Immature natural killer cell (primary cell): ENCODE measurements around the gene NKD2. TPM values are rescaled to one million over a fixed set of nuclear protein-coding genes. Genes with fewer than 3 reads are reported as not detected.

ENCODE experiments used
- DNase-seq, 3 donors: peaks; one replicate each; pipeline ENCODE4 v3.0.0; 2022; ENCODE audit warnings: mixed read lengths in 1 of 3
- H3K27ac Mint-ChIP-seq, 6 donors: one replicate each; pipeline ENCODE4 v1.8.0; 2020; ENCODE audit warnings: mixed read lengths in 6 of 6, mild to moderate bottlenecking in 5 of 6, inconsistent platforms in 4 of 6, moderate library complexity in 3 of 6
- H3K27me3 Mint-ChIP-seq, 3 donors: one replicate each; pipeline ENCODE4 v1.8.0; 2020 to 2021; ENCODE audit warnings: low read depth in 3 of 3, mild to moderate bottlenecking in 3 of 3, mixed read lengths in 3 of 3, moderate library complexity in 3 of 3, inconsistent platforms in 1 of 3
- H3K36me3 Mint-ChIP-seq, 3 donors: one replicate each; pipeline ENCODE4 v1.8.0; 2020; ENCODE audit warnings: mixed read lengths in 3 of 3, inconsistent platforms in 2 of 3, mild to moderate bottlenecking in 2 of 3
- H3K4me1 Mint-ChIP-seq, 2 donors: one replicate each; pipeline ENCODE4 v1.8.0; 2020; ENCODE audit warnings: inconsistent platforms in 2 of 2, mild to moderate bottlenecking in 2 of 2, mixed read lengths in 2 of 2, moderate library complexity in 1 of 2
- H3K4me3 Mint-ChIP-seq, 5 donors: one replicate each; pipeline ENCODE4 v1.8.0; 2020; ENCODE audit warnings: mild to moderate bottlenecking in 5 of 5, mixed read lengths in 5 of 5, inconsistent platforms in 3 of 5, moderate library complexity in 3 of 5
- H3K9me3 Mint-ChIP-seq, 6 donors: one replicate each; pipeline ENCODE4 v1.8.0; 2020; ENCODE audit warnings: mild to moderate bottlenecking in 6 of 6, mixed read lengths in 6 of 6, inconsistent platforms in 4 of 6, moderate library complexity in 3 of 6
- polyA plus RNA-seq, 3 donors: library from polyadenylated mRNA; unstranded; fragments of 300-500 nt; fragmentation: Illumina TruSeq; gene quantifications; one replicate each; pipeline ENCODE4 v1.2.3, GENCODE V29; 2021

Gene NKD2
- polyA plus RNA-seq, 3 donors from 2014 or later, result not detected

DNA sequence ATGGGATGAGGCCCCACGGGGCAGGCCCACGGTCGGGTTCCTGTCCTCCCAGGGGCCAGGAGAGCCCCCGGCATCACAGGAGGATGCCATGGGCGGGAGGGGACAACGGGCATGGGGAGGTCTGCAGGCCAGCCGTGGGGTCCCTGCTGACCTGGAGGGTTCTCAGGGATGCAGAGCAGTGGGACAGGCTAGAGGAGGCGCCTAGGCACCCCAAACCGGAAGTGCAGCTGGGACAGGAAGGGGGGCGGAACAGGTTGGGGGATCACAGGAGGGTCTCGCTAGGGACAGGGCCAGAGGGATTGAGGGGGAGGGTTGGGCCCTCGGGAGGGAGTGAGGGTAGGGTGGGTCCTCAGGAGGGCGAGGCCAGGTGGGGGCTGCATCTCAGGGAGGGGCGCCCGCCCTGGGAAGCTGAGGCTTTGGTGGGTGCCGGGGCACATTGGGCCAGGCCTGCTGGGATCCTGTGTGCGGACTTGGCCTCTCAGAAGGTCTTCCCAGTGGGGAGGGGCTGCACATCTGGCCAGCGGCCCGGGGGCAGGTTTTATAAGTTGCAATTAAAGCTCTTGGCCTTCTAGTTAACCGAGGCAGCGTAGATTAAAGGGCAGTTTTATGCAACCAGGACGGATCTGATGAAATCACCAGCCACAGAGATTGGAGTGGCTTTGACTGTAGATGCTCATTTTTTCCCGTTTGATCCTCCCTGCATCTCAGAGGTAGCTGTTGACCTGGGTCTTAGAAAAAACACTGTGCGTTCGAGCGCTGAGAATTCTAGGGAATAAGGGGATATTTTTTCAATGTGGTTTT is 20.1 kb downstream of the NKD2 start:
- DNase-seq, result no peak
- H3K9me3 Mint-ChIP-seq, result no peaks in the 10 kb centered on the region

DNA sequence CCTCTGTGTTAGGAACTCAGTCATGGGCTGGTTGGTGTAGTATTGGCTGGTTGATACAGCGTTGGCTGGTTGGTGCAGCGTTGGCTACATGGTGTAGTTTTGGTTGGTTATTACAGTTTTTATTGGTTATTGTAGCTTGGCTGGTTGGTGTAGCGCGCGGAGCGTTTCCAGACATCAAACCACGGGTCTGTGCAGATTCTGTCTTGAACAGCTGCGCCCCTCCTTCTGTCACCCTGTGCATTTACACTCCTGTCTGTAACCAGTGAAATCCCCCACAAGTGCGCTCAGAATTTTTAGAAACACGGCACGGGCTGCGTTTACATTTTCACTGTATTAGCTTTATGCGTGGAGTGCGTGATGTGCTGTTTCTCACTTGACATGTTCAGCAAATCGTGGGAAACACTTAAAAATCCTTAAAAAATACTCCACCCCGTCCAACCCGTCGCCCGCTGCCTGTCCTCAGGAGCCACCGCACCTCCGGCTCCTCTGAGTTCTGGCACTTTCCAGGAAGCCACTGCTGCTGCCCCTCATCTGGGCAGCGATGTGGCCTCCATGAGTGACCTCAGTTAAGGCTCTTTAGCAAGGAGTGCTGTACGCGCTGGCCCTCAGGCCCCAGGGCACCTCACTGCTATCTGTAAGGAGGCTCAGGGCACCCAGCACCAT is 20.8 kb downstream of the NKD2 start:
- H3K27ac Mint-ChIP-seq, result no peak overlapping the region
- no peaks in the 10 kb centered on the region for H3K4me1 Mint-ChIP-seq
- no peak for DNase-seq
- H3K36me3 Mint-ChIP-seq, result no peaks in the 10 kb centered on the region
- H3K27me3 Mint-ChIP-seq, result peaks cover 0 to 2% (median 2%) of the 10 kb centered on the region in 3 donors
- no peaks in the 10 kb centered on the region for H3K9me3 Mint-ChIP-seq
- no peak overlapping the region for H3K4me3 Mint-ChIP-seq

More for the DNA sequence above, 20.1 kb downstream of the NKD2 start:
- no peaks in the 10 kb centered on the region for H3K4me1 Mint-ChIP-seq
- H3K27ac Mint-ChIP-seq, result no peak overlapping the region
- no peaks in the 10 kb centered on the region for H3K36me3 Mint-ChIP-seq
- no peak overlapping the region for H3K4me3 Mint-ChIP-seq
- H3K27me3 Mint-ChIP-seq, result peaks cover 0 to 2% (median 2%) of the 10 kb centered on the region in 3 donors

DNA sequence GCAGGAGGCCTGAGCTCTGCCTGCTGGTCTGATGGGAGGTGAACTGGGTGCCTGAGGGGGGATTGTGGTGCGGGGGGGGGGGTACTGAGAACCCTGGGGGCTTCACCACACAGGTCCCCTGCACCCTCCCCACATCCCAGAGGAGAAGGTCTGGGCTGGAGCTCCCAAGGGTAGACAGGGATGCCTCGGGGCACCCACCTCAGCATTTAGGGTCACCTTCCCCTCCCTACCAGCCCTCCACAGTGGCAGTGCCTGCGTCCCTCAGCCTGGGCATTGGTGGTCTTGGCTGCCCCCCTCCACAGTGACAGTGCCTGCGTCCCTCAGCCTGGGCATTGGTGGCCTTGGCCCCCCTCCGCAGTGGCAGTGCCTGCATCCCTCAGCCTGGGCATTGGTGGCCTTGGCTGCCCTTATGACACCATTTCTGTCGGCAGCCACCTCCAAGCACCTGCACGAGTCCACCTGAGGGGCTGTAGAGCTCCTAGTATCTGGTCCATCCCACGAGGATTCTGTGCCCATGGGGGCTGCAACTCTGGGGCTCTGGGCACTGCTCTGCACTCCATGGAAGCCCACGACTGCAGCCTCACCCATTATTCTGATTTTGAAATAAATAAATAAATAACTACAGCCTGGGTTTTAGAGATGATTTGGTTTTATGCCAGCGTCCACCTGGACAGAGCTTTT is 21.5 kb downstream of the NKD2 start:
- H3K27ac Mint-ChIP-seq, result no peak overlapping the region
- peaks cover 0 to 2% (median 2%) of the 10 kb centered on the region in 3 donors for H3K27me3 Mint-ChIP-seq

DNA sequence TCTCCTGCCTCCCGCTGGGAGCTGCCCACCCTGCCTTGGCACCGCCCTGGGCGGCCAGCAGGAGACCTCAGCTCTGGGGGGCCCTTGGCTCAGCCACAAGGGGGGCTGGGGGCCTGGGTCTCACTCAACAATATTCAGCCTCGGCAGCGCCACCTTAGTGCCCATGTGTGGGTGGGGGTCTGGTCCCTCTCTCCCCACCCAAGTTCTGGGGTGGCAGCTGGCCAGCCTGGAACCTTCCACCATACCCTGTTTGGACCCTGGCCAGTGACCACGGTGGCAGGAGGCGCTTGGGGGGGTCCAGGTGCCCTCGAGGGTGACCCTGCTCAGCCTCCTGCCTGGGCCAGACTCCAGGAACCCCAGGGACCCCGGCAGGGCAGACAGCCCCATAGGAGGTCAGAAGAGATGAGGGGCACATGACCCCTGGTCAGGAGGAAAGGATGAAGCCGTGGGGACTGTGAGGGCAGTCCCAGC is 22.2 kb downstream of the NKD2 start:
- no peaks in the 10 kb centered on the region for H3K9me3 Mint-ChIP-seq
- no peak overlapping the region for H3K27ac Mint-ChIP-seq
- H3K4me1 Mint-ChIP-seq, result no peaks in the 10 kb centered on the region
- no peaks in the 10 kb centered on the region for H3K36me3 Mint-ChIP-seq
- no peak for DNase-seq
- H3K27me3 Mint-ChIP-seq, result peaks cover 0 to 2% (median 2%) of the 10 kb centered on the region in 3 donors
- no peak overlapping the region for H3K4me3 Mint-ChIP-seq

More for the DNA sequence above, 21.5 kb downstream of the NKD2 start:
- Mint-ChIP-seq H3K4me3 (no peak overlapping the region), H3K9me3 (no peaks in the 10 kb centered on the region), H3K4me1 (no peaks in the 10 kb centered on the region), H3K36me3 (no peaks in the 10 kb centered on the region)
- no peak for DNase-seq

DNA sequence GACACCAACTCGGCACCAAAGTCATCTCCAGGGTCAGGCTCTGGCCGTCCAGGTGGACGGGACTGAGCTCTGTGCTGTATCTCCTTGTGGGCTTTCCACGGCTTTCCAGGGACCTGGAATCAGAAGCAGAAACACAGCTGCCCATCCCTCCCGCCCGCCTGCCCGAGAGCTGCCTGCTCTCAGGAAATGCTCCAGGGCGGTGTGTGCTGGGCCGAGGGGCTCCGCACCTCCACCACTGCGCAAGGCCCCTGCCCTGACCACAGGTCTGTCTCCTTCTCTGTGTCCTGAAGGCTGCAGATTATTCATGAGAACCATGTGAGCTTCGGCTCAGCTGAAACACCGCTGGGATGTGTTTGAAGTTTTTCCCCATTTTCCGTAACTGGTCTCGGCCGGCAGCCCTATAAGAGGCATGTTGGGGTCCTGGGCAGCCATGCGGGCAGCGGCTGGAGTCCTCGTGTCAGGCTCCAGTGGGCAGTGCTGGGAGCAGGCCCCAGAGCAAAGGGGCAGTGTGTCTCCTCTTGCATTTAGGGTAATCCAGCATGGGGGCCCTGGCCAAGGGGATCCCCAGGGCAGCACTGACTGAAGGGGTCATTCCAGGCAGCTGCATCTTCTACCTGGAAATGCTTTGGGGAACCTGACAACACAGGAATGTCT is 22.8 kb downstream of the NKD2 start:
- Mint-ChIP-seq H3K36me3 (no peaks in the 10 kb centered on the region), H3K27me3 (peaks cover 0 to 2% (median 2%) of the 10 kb centered on the region in 3 donors), H3K4me3 (no peak overlapping the region), H3K4me1 (no peaks in the 10 kb centered on the region), H3K27ac (no peak overlapping the region), H3K9me3 (no peaks in the 10 kb centered on the region)
- no peak for DNase-seq

DNA sequence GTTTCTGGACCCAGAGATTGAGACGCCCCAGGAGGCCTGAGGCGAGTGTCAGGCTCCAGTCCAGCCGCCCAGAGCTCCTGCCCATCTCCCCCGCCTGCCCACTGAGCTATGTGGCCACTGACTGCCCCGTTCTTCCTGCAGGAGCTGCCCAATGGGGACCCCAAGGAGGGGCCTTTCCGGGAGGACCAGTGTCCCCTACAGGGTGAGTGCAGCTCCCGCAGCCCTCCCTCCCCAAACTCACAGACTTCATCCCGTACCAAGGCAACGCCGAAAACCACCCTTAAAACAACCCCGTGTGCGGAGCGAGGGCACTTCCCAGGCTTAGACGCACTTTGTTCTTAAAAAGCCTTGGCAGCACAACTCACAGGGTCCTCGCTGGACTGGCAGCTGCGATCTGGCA is 23.4 kb downstream of the NKD2 start:
- Mint-ChIP-seq H3K9me3 (no peaks in the 10 kb centered on the region), H3K27me3 (peaks cover 0 to 2% (median 2%) of the 10 kb centered on the region in 3 donors), H3K36me3 (no peaks in the 10 kb centered on the region), H3K4me1 (no peaks in the 10 kb centered on the region), H3K27ac (no peak overlapping the region), H3K4me3 (no peak overlapping the region)
- no peak for DNase-seq

DNA sequence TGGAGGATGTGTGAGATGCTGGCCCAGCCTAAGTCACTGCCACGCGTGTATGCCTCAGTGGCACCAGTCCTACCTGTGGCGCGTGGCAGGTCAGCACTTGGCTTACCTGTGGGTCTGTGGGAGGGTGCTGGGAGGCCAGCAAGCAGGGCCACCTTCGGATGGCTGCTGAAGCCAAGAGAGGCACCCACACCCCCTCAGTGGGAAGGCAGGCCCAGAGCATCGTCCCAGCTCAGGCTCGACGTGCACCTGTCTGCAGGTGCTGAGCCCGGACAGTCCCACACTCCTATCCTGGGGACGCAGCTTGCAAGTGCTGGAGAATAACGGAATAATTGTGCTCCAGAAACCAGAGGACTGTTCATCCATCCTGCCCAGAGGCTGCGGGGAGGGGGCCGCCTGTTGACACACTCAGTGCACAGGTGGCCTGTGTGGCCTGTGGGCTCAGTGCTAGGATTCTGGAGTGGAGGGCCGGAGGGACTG is 24.0 kb downstream of the NKD2 start:
- no peak for DNase-seq
- Mint-ChIP-seq H3K27ac (no peak overlapping the region), H3K27me3 (peaks cover 0 to 2% (median 2%) of the 10 kb centered on the region in 3 donors), H3K9me3 (no peaks in the 10 kb centered on the region), H3K4me1 (no peaks in the 10 kb centered on the region), H3K4me3 (no peak overlapping the region), H3K36me3 (no peaks in the 10 kb centered on the region)

DNA sequence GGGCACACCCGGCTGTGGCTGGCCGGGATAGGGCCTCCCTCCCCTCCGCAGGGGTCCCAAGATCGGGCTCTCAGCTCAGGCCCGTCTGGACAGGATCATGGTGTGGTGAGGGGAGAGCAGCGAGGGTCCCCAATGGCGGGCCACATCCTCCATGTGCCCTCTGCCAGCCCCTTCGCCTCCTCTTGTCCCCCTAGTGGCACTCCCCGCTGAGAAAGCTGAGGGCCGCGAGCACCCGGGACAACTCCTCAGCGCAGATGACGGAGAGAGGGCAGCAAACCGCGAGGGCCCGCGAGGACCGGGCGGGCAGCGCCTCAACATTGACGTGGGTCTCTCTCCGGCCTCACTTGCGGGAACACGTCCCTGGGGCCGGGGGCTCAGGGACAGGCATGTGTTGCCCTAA is 24.6 kb downstream of the NKD2 start:
- Mint-ChIP-seq H3K4me1 (no peaks in the 10 kb centered on the region), H3K4me3 (no peak overlapping the region), H3K36me3 (no peaks in the 10 kb centered on the region), H3K27me3 (peaks cover 0 to 2% (median 0%) of the 10 kb centered on the region in 3 donors), H3K9me3 (no peaks in the 10 kb centered on the region), H3K27ac (no peak overlapping the region)
- no peak for DNase-seq

DNA sequence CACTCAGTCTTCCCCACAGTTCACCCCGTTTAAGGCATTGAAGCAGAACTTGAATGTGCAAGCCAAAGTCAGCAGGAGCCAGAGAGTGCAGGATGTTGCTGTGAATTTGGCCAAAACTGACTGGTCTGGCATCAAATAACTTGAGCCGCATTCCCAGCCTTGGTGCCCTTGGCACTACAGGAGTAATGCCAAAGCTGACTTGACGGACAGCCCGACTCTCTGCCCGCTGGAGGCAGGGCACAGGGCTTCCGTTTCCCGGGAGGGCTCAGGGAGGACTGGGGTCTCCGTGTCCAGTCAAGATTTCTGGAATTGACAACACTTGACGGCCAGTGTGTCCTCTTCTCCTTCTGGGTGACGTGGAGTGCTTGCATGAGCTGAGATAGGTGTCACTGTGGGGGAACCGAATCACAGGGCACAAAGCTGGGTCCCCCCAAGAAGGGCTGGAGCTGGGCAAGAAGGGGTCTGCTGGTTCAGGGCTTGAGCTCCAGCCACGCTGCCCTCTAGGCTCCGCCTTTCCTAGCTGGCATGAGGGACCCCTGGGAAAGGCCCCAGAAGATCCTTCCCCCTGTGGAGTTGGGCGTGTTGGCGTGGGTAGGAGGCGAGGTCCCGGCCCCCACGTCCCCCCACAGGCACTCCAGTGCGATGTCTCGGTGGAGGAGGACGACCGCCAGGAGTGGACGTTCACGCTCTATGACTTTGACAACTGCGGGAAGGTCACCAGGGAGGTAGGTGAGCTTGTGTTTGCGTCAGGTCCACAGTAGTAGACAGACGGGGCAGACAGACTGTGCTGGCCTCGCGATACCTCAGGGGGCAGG is 25.2 kb downstream of the NKD2 start:
- Mint-ChIP-seq H3K27ac (no peak overlapping the region), H3K27me3 (peaks cover 0 to 5% (median 0%) of the 10 kb centered on the region in 3 donors), H3K9me3 (no peaks in the 10 kb centered on the region), H3K4me1 (no peaks in the 10 kb centered on the region), H3K4me3 (no peak overlapping the region), H3K36me3 (no peaks in the 10 kb centered on the region)
- DNase-seq, result no peak

DNA sequence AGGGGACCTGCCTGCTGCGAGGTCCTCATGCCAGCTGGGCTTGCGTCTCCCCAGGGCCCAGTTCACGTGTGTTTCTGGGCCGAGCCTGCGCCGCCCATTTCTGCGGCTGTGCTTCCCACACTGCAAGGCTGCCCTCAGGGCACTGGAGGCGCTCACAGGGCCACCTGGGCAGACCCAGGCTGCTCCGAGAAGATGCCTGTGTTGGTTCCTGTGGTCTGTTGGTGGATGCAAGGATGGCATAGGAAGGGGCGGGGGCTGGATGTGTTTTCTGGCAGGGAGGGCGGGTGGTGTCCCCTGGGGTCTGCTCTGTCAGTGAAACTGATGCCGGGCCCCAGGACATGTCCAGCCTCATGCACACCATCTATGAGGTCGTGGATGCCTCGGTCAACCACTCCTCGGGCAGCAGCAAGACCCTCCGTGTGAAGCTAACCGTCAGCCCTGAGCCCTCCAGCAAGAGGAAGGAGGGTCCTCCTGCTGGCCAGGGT is 25.9 kb downstream of the NKD2 start:
- no peaks in the 10 kb centered on the region for H3K4me1 Mint-ChIP-seq
- peak overlapping the region in 1 of 6 donors; percentile 55 for H3K27ac Mint-ChIP-seq
- no peak overlapping the region for H3K4me3 Mint-ChIP-seq
- peaks cover 0 to 5% (median 0%) of the 10 kb centered on the region in 3 donors for H3K27me3 Mint-ChIP-seq
- no peaks in the 10 kb centered on the region for H3K9me3 Mint-ChIP-seq
- H3K36me3 Mint-ChIP-seq, result no peaks in the 10 kb centered on the region
- no peak for DNase-seq

DNA sequence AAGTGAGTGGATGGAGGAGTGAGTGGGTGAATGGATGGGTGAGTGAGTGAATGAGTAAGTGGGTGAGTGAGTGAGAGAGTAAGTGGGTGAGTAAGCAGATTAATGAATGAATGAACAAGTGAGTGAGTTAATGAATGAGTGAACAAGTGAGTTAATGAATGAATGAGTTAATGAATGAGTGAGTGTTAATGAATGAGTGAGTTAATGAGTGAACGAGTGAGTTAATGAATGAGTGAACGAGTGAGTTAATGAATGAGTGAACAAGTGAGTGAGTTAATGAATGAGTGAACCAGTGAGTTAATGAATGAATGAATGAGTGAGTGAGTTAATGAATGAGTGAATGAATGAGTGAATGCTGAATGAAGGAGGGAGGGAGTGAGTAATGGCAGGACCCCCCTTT is 26.4 kb downstream of the NKD2 start:
- Mint-ChIP-seq H3K4me3 (no peak overlapping the region), H3K4me1 (no peaks in the 10 kb centered on the region), H3K27ac (peak overlapping the region in 1 of 6 donors; percentile 55), H3K27me3 (peaks cover 0 to 5% (median 0%) of the 10 kb centered on the region in 3 donors), H3K36me3 (no peaks in the 10 kb centered on the region), H3K9me3 (no peaks in the 10 kb centered on the region)
- no peak for DNase-seq

DNA sequence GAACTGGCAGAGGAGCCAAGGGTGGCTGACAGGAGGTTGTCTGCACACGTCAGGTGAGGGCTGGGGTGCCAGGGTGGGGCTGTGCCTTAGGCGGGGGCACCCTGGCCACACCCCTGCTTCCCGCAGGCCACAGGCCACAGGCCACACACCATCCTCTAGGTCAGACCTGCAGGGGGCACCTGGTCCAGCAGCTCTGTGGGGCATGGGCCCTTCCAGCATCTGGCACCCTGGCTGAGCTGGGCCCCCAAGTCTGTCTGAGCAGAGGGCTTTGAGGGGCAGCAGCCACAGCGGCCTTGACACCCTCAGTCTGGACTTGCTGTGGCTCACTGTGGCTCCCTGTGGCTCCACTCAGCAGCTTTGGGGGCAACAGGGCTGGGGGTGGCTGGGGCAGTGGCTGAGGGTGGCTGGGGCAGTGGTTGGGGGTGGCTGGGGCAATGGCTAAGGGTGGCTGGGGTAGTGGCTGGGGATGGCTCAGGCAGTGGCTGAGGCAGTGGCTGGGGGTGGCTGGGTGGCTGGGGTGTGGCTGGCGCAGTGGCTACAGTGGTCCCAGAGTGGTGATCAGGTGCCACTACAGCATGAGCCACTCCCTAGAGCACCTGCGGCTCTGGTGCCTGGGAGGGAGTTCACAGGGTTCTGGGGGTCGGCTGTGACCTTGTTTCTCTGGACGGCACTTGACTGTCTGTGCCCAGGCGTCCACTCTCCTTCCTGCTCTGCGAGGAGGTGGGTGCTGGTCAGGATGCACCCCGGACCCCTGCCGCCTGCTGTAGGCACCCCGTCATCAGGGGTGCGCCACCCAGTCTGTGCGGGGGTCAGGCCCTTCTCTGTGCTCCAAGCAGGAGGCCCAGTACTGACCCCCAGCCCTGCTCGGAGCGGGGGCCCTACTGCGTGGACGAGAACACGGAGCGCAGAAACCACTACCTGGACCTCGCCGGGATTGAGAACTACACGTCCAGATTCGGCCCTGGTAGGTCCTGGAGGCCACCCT is 27.1 kb downstream of the NKD2 start:
- Mint-ChIP-seq H3K4me3 (no peak overlapping the region), H3K4me1 (no peaks in the 10 kb centered on the region), H3K27ac (no peak overlapping the region), H3K9me3 (no peaks in the 10 kb centered on the region), H3K36me3 (no peaks in the 10 kb centered on the region), H3K27me3 (peaks cover 0 to 5% (median 0%) of the 10 kb centered on the region in 3 donors)
- no peak for DNase-seq
